ENCODE results near the gene KEAP1.

- TF ChIP-seq CTCF (IDR thresholded peaks at IDR 0.05) (no peak), POLR2A (IDR thresholded peaks at IDR 0.05) (no peak)
These were observed 15.5 kb upstream of the KEAP1 start for GRCh38 chr19:10518444-10519361.

All from esophagus squamous epithelium (tissue), 4 donors.